Measurements from ENCODE around the gene RNF220.
"Not testable (repeated sequence)": the region's sequence is repeated elsewhere in the genome, so short reads cannot be mapped to it uniquely, and the experiment has no call there.

RNF220 gene

DNA sequence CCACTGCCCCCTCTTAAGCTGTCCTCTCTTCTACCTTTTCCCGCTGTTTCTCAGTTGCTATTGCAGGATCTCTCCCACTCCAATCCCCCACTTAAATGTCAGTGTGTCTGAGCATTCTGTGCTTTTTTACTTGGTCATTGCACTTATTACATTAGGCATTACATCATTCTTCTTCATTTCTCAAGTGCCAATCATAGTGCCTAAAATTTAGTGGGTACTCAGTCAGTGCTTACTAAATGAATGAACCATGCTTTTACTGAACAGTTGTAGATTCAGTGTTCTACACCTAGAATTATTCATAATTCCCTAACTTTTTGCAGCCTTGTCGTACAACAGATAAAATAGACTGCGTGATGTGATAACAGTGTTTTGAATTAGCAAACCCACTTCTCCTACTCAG lies 288.8 kb downstream of the RNF220 start:
- TF ChIP-seq, protein P1, sequence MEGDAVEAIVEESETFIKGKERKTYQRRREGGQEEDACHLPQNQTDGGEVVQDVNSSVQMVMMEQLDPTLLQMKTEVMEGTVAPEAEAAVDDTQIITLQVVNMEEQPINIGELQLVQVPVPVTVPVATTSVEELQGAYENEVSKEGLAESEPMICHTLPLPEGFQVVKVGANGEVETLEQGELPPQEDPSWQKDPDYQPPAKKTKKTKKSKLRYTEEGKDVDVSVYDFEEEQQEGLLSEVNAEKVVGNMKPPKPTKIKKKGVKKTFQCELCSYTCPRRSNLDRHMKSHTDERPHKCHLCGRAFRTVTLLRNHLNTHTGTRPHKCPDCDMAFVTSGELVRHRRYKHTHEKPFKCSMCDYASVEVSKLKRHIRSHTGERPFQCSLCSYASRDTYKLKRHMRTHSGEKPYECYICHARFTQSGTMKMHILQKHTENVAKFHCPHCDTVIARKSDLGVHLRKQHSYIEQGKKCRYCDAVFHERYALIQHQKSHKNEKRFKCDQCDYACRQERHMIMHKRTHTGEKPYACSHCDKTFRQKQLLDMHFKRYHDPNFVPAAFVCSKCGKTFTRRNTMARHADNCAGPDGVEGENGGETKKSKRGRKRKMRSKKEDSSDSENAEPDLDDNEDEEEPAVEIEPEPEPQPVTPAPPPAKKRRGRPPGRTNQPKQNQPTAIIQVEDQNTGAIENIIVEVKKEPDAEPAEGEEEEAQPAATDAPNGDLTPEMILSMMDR (conservative IDR thresholded peaks at IDR 0.05), result no peak
- H3K27ac ChIP-seq, result no peak overlapping the region

DNA sequence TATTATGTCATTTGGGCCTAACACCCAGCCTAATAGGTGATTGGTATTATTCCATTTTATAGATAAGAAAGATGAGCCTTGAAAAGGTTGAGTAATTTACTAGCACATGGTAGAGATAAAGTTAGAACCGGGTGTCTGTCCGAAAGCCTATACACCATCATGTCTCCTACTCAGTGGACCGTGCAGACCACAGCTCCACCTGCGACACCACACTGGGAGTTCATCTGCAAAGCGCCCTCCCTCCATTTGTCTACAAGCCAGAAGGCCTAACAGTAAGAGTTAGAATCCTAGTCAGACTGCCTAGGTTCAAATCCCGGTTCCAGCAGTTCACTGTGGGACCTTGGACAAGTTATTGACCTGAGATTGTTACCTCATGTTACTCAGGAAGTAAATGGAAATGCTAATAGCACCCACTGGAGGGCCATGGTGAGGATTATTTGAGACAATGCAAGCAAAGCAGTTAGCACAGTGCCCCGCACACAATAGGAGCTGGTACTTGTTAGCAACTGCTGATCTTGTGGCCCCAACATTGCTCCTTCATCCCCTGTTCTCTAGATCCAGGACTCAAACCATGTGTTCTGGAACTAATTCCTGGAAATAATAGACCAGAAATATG lies 289.9 kb downstream of the RNF220 start:
- no peak overlapping the region for H3K27ac ChIP-seq
- TF ChIP-seq, protein P1 (conservative IDR thresholded peaks at IDR 0.05), result no peak

DNA sequence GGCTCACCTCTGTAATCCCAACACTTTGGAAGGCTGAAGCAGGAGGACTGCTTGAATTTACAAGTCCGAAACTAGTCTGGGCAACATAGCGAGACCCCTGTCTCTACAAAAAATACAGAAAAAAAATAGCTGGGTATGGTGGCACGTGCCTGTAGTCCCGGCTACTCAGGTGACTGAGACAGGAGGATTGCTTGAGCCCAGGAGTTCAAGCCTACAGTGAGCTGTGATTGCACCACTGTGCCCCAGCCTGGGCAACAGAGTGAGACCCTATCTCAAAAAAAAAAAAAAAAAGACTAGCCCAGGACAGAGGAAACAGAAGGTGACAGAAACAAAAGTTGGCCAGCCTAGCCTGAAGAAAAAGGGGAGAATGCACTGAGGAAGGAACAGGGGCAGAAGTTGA lies 290.6 kb downstream of the RNF220 start:
- no peak overlapping the region for H3K27ac ChIP-seq
- TF ChIP-seq, protein P1 (conservative IDR thresholded peaks at IDR 0.05), result no peak

DNA sequence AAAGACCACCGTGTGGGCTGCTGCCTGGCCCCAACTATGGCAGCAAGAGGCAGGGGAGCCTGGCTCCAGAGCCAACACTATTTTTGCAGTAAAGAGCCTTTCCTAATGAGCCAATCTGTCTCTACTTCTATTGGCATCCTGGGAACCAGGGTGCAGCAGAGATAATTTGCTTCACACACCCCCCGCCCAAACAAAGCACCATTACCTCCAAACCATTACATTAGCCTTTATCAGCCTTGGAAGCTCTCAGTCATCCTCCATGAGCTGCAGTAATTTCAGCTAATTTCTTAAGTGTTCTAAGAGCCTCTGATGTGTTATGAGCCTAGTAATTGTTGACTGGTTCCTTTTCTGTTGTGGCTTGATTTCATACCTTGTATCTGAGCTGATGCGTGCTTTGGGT lies 291.0 kb downstream of the RNF220 start:
- TF ChIP-seq, protein P1 (conservative IDR thresholded peaks at IDR 0.05), result no peak
- H3K27ac ChIP-seq, result no peak overlapping the region

DNA sequence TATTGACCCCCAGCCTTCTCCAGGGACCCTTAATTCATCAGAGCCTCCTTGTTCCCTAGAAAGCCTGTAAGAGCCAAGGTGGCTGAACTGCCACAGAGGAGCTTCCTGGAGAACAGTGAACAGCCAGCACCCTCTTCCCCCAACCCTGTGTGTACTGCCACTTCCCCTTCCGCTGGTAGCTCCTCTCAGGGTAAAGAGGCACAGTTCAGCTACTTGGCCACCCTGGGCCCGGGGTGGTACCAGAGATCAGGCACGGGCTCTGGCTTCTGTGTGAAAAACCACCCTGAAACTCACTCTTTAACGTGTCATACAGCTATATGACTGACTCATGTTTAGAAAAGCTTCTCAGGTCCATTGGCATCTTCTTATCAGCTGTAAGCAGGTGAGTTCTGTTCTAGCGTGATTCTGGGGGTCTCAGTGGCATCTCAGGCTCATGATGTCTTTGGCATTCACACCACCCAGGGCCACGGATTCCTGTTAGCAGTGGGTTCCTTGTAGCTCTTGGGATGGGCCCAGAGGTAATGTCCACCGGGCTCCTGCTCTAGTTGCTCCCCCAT lies 291.8 kb downstream of the RNF220 start:
- no peak overlapping the region for H3K27ac ChIP-seq
- TF ChIP-seq, protein P1 (conservative IDR thresholded peaks at IDR 0.05), result no peak

DNA sequence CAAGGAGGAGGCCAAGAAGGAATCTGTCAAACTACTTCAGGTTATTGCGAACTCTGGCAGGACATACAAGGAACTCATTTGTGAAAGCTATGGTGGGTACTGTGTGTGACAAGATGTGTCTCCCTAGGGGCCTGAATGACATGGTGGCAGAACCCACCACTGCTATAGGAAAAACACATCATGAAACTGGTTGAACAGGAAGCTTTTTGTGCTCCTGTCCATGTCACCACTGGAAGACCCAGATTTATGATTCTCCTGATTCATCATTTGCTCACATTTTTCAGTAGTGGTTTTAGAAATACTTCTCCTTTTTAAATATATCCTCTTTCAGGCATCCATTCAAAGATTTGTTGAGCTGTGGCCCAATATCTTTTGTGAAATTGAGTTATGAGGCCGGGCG lies 293.1 kb downstream of the RNF220 start:
- TF ChIP-seq, protein P1 (conservative IDR thresholded peaks at IDR 0.05), result no peak
- no peak overlapping the region for H3K27ac ChIP-seq

DNA sequence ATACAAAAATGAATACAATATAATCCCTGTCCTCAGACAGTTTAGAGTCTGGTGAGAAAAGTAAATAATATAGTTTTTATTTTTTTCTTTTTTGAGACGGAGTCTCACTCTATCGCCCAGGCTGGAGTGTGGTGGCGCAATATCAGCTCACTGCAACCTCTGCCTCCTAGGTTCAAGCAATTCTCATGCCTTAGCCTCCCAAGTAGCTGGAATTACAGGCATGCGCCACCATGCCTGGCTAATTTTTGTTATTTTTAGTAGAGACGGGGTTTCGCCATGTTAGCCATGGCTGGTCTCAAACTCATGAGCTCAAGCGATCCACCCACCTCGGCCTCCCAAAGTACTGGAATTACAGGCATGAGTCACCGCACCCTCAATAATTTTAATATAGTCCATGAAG lies 294.3 kb downstream of the RNF220 start:
- H3K27ac ChIP-seq, result not testable (repeated sequence)

DNA sequence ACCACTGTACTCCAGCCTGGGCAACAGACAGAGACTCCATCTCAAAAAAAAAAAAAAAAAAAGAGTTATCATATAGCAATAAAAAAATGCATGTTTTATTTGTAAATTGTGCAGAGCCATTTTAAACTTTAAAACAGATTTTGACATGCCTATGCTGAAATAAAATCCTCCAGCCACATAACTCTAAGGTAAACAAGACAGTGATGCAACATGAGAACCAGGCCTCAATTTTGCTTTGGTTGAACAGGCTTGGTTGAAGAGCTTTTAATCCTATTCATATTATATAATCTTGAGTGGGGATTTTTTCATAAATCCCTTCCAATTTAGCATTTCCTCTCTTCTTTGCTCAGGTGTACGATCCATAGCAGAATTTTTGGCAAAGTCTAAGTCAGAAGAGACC lies 295.5 kb downstream of the RNF220 start:
- no peak overlapping the region for H3K27ac ChIP-seq

More for the DNA sequence above, 295.5 kb downstream of the RNF220 start:
- TF ChIP-seq, protein P1 (conservative IDR thresholded peaks at IDR 0.05), result no peak

All from VCaP (cell line).